ENCODE measurements around the gene PCYT2.

The PCYT2 gene

GRCh38 chr17:81934850-81935708 lies 23.9 kb upstream of the PCYT2 start:
- no peak for TF ChIP-seq ARNTL (CRISPR knock-in tag; IDR thresholded peaks at IDR 0.05; ENCODE audit: borderline replicate concordance, low read depth)
- no peak for TF ChIP-seq ZFP3 (CRISPR knock-in tag; IDR thresholded peaks at IDR 0.05)
- TF ChIP-seq TOX (CRISPR knock-in tag; IDR thresholded peaks at IDR 0.05; ENCODE audit: borderline replicate concordance): no peak
- TF ChIP-seq BACH2 (CRISPR knock-in tag; IDR thresholded peaks at IDR 0.05; ENCODE audit: borderline replicate concordance): no peak
- no peak for TF ChIP-seq SNAI2 (CRISPR knock-in tag; IDR thresholded peaks at IDR 0.05)
- no peak for TF ChIP-seq ZNF8 (CRISPR knock-in tag; IDR thresholded peaks at IDR 0.05)
- no peak for TF ChIP-seq ZFP30 (CRISPR knock-in tag; IDR thresholded peaks at IDR 0.05)
- TF ChIP-seq TCF4 (CRISPR knock-in tag; IDR thresholded peaks at IDR 0.05; ENCODE audit: borderline replicate concordance): no peak
- no peak for TF ChIP-seq RARB (CRISPR knock-in tag; IDR thresholded peaks at IDR 0.05)
- no peak for TF ChIP-seq POU6F1 (CRISPR knock-in tag; IDR thresholded peaks at IDR 0.05; ENCODE audit: borderline replicate concordance, low read depth)
- no peak for TF ChIP-seq ISL1 (CRISPR knock-in tag; IDR thresholded peaks at IDR 0.05)
- TF ChIP-seq ESRRG (CRISPR knock-in tag; IDR thresholded peaks at IDR 0.05): no peak
- TF ChIP-seq ZNF70 (CRISPR knock-in tag; IDR thresholded peaks at IDR 0.05): no peak
- no peak for TF ChIP-seq PATZ1 (CRISPR knock-in tag; IDR thresholded peaks at IDR 0.05; ENCODE audit: borderline replicate concordance)
- no peak for TF ChIP-seq ZNF565 (CRISPR knock-in tag; conservative IDR thresholded peaks at IDR 0.05; ENCODE audit: low read depth)
- TF ChIP-seq OSR1 (CRISPR knock-in tag; IDR thresholded peaks at IDR 0.05): no peak
- no peak for TF ChIP-seq CREB5 (CRISPR knock-in tag; IDR thresholded peaks at IDR 0.05; ENCODE audit: low read depth)
- TF ChIP-seq TSHZ2 (CRISPR knock-in tag; IDR thresholded peaks at IDR 0.05): no peak
- TF ChIP-seq CSRNP3 (CRISPR knock-in tag; IDR thresholded peaks at IDR 0.05): no peak
- ATAC-seq: no peak

GRCh38 chr17:81934098-81934757 lies 23.0 kb upstream of the PCYT2 start:
- ATAC-seq: no peak
- TF ChIP-seq CSDC2 (CRISPR knock-in tag; IDR thresholded peaks at IDR 0.05) (no peak), ISL1 (CRISPR knock-in tag; IDR thresholded peaks at IDR 0.05) (no peak)

Measured in SK-N-SH treated with all-trans-retinoic acid at 6 μM for 48 hours (cell line).